Activated naive CD4-positive, alpha-beta T cell treated with anti-CD3 and anti-CD28 coated beads, Interleukin-2, amount 50 U/mL, for 72 hours (primary cell): Measurements from ENCODE around the gene CAMTA1. TPM values are rescaled to one million over a fixed set of nuclear protein-coding genes. Genes with fewer than 3 reads are reported as not detected.

ENCODE experiments used
- ATAC-seq, 2 donors: fragments of 150-1000 bp; cut with Tn5 transposase; 2 replicates each; pipeline ENCODE4 v1.10.0; 2021; ENCODE audit warnings: mild to moderate bottlenecking in 2 of 2, moderate library complexity in 2 of 2
- DNase-seq, 2 donors: peaks; one replicate each; pipeline ENCODE4 v3.0.0; 2021 to 2022; ENCODE audit warnings: low spot score in 2 of 2
- H3K27ac Mint-ChIP-seq, 2 donors: one replicate each; pipeline ENCODE4 v1.8.0; 2022; ENCODE audit warnings: mild to moderate bottlenecking in 2 of 2, mixed read lengths in 2 of 2
- H3K36me3 Mint-ChIP-seq, 2 donors: one replicate each; pipeline ENCODE4 v1.8.0; 2022; ENCODE audit warnings: mixed read lengths in 2 of 2
- H3K9me3 Mint-ChIP-seq, 2 donors: one replicate each; pipeline ENCODE4 v1.8.0; 2022; ENCODE audit warnings: mixed read lengths in 2 of 2
- total RNA-seq, 2 donors: library from RNA; stranded (reverse); gene quantifications; one replicate each; pipeline ENCODE4 v1.2.3, GENCODE V29; 2022

The CAMTA1 gene
- total RNA-seq, 2 donors from 2014 or later: 50.4 to 76.4 TPM

- ATAC-seq (no peak), DNase-seq (no peak)
- peaks cover 6 to 11% of the 10 kb centered on the region in 2 donors for H3K9me3 Mint-ChIP-seq
- no peaks in the 10 kb centered on the region for H3K36me3 Mint-ChIP-seq
- peak overlapping the region in 1 of 2 donors; percentile 22 for H3K27ac Mint-ChIP-seq
Measured at GRCh38 chr1:7491109-7491817, 706.0 kb downstream of the CAMTA1 start.

GRCh38 chr1:7491818-7492173 is 706.5 kb downstream of the CAMTA1 start:
- ATAC-seq (no peak), DNase-seq (no peak)
- Mint-ChIP-seq H3K36me3 (no peaks in the 10 kb centered on the region), H3K27ac (no peak overlapping the region), H3K9me3 (peaks cover 6 to 11% of the 10 kb centered on the region in 2 donors)

GRCh38 chr1:7493711-7494454 is 708.6 kb downstream of the CAMTA1 start:
- no peak for DNase-seq
- Mint-ChIP-seq H3K9me3 (peaks cover 6 to 11% of the 10 kb centered on the region in 2 donors), H3K27ac (no peak overlapping the region), H3K36me3 (no peaks in the 10 kb centered on the region)
- no peak for ATAC-seq

GRCh38 chr1:7495962-7496361 is 710.7 kb downstream of the CAMTA1 start:
- no peak overlapping the region for H3K27ac Mint-ChIP-seq

GRCh38 chr1:7497107-7497637 is 711.9 kb downstream of the CAMTA1 start:
- Mint-ChIP-seq H3K27ac (no peak overlapping the region), H3K9me3 (peaks cover 6 to 11% of the 10 kb centered on the region in 2 donors), H3K36me3 (no peaks in the 10 kb centered on the region)
- no peak for DNase-seq
- ATAC-seq: no peak

More at GRCh38 chr1:7495962-7496361, 710.7 kb downstream of the CAMTA1 start:
- ATAC-seq: no peak
- H3K36me3 Mint-ChIP-seq: no peaks in the 10 kb centered on the region
- H3K9me3 Mint-ChIP-seq: peaks cover 6 to 11% of the 10 kb centered on the region in 2 donors
- DNase-seq: no peak

- no peaks in the 10 kb centered on the region for H3K36me3 Mint-ChIP-seq
- no peak overlapping the region for H3K27ac Mint-ChIP-seq
- no peaks in the 10 kb centered on the region for H3K9me3 Mint-ChIP-seq
- no peak for ATAC-seq
- DNase-seq: no peak
Measured at GRCh38 chr1:7500381-7501083, 715.3 kb downstream of the CAMTA1 start.

- H3K9me3 Mint-ChIP-seq: no peaks in the 10 kb centered on the region
- H3K27ac Mint-ChIP-seq: no peak overlapping the region
- no peaks in the 10 kb centered on the region for H3K36me3 Mint-ChIP-seq
- DNase-seq (no peak), ATAC-seq (no peak)
Measured at GRCh38 chr1:7501084-7501491, 715.8 kb downstream of the CAMTA1 start.

- H3K27ac Mint-ChIP-seq: no peak overlapping the region
- DNase-seq (no peak), ATAC-seq (no peak)
- no peaks in the 10 kb centered on the region for H3K36me3 Mint-ChIP-seq
- no peaks in the 10 kb centered on the region for H3K9me3 Mint-ChIP-seq
Measured at GRCh38 chr1:7501723-7502603, 716.7 kb downstream of the CAMTA1 start.

- ATAC-seq (no peak), DNase-seq (no peak)
- H3K9me3 Mint-ChIP-seq: no peaks in the 10 kb centered on the region
Measured at GRCh38 chr1:7503691-7504437, 718.6 kb downstream of the CAMTA1 start.

GRCh38 chr1:7504438-7504720 is 719.1 kb downstream of the CAMTA1 start:
- no peaks in the 10 kb centered on the region for H3K36me3 Mint-ChIP-seq
- no peak for DNase-seq
- no peak for ATAC-seq
- H3K27ac Mint-ChIP-seq: no peak overlapping the region
- no peaks in the 10 kb centered on the region for H3K9me3 Mint-ChIP-seq

More at GRCh38 chr1:7503691-7504437, 718.6 kb downstream of the CAMTA1 start:
- Mint-ChIP-seq H3K27ac (no peak overlapping the region), H3K36me3 (no peaks in the 10 kb centered on the region)

- Mint-ChIP-seq H3K27ac (no peak overlapping the region), H3K9me3 (no peaks in the 10 kb centered on the region), H3K36me3 (no peaks in the 10 kb centered on the region)
- no peak for DNase-seq
- ATAC-seq: no peak
Measured at GRCh38 chr1:7505094-7505770, 720.0 kb downstream of the CAMTA1 start.

- Mint-ChIP-seq H3K36me3 (no peaks in the 10 kb centered on the region), H3K27ac (no peak overlapping the region), H3K9me3 (no peaks in the 10 kb centered on the region)
- DNase-seq (no peak), ATAC-seq (no peak)
Measured at GRCh38 chr1:7505771-7506453, 720.7 kb downstream of the CAMTA1 start.

GRCh38 chr1:7506454-7507284 is 721.4 kb downstream of the CAMTA1 start:
- ATAC-seq: no peak
- no peaks in the 10 kb centered on the region for H3K36me3 Mint-ChIP-seq
- DNase-seq: no peak
- H3K27ac Mint-ChIP-seq: no peak overlapping the region
- H3K9me3 Mint-ChIP-seq: no peaks in the 10 kb centered on the region

- no peak for DNase-seq
- Mint-ChIP-seq H3K27ac (no peak overlapping the region), H3K36me3 (no peaks in the 10 kb centered on the region), H3K9me3 (no peaks in the 10 kb centered on the region)
- ATAC-seq: no peak
Measured at GRCh38 chr1:7507285-7508019, 722.2 kb downstream of the CAMTA1 start.
